Measurements from ENCODE around the gene SLC38A9.

The SLC38A9 gene

DNA sequence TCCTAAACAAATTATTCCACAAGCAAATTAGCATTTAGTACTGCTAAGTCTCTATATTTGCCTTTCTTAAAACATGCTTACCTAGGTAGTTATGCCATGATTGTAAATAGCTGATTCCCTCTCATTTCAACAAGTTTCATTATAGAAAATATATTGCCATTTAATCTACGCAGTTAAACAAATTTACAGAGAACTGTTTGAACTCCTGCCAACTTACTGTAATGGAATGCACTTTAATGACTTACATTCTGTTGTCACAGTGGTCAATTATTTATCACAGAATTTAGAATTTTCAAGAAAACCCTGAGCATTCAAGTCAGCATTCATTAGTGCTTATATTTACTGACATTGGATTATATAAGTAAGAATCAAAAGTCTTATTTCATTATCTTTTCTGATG, 19.6 kb downstream of the SLC38A9 start:
- no peaks in the 10 kb centered on the region for H3K36me3 ChIP-seq (replicated peaks; ENCODE audit: insufficient read depth, low read length)
- H3K4me3 ChIP-seq (ENCODE audit: low read length): no peak overlapping the region
- H2AFZ ChIP-seq (ENCODE audit: low read length): no peak overlapping the region
- H3K9ac ChIP-seq (ENCODE audit: low read length): no peak overlapping the region
- DNase-seq: no peak
- H4K20me1 ChIP-seq (ENCODE audit: insufficient read depth, low read length): no peaks in the 10 kb centered on the region
- H3K27me3 ChIP-seq (replicated peaks; ENCODE audit: insufficient read depth, low read length): no peaks in the 10 kb centered on the region
- no peaks in the 10 kb centered on the region for H3K79me2 ChIP-seq (ENCODE audit: low read length)
- H3K27ac ChIP-seq (ENCODE audit: low read length): no peak overlapping the region
- TF ChIP-seq, protein P1, sequence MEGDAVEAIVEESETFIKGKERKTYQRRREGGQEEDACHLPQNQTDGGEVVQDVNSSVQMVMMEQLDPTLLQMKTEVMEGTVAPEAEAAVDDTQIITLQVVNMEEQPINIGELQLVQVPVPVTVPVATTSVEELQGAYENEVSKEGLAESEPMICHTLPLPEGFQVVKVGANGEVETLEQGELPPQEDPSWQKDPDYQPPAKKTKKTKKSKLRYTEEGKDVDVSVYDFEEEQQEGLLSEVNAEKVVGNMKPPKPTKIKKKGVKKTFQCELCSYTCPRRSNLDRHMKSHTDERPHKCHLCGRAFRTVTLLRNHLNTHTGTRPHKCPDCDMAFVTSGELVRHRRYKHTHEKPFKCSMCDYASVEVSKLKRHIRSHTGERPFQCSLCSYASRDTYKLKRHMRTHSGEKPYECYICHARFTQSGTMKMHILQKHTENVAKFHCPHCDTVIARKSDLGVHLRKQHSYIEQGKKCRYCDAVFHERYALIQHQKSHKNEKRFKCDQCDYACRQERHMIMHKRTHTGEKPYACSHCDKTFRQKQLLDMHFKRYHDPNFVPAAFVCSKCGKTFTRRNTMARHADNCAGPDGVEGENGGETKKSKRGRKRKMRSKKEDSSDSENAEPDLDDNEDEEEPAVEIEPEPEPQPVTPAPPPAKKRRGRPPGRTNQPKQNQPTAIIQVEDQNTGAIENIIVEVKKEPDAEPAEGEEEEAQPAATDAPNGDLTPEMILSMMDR (IDR thresholded peaks at IDR 0.05; ENCODE audit: low read length): no peak
- no peak for TF ChIP-seq EZH2phosphoT487 (IDR thresholded peaks at IDR 0.05; ENCODE audit: low read length)
- TF ChIP-seq EZH2 (optimal IDR thresholded peaks at IDR 0.05; ENCODE audit: low read depth, low read length): no peak
- H3K4me1 ChIP-seq (ENCODE audit: low read length): no peaks in the 10 kb centered on the region
- no peak overlapping the region for H3K4me2 ChIP-seq (ENCODE audit: low read depth, low read length)
- no peaks in the 10 kb centered on the region for H3K9me3 ChIP-seq (replicated peaks; ENCODE audit: insufficient read depth, low read length)
- no peaks in the 10 kb centered on the region for H3F3A ChIP-seq (ENCODE audit: insufficient read depth, low read length)
- no peaks in the 10 kb centered on the region for H3K9me2 ChIP-seq (replicated peaks; ENCODE audit: insufficient read depth, low read length)

DNA sequence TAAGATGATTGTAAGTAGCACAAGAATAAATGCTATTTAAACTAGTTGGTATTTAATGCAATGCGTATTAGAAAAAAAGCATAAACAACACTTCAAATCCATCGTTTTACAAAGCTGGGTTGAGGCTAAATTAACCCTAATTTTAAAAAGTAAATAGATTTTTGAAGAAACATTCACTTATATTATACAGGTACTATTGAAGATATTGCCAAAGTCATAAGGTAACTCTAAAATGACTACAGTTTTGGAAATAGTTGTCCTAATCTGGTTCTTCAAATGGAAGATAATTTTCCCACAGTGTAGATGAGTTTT, 20.1 kb downstream of the SLC38A9 start:
- H3K79me2 ChIP-seq (ENCODE audit: low read length): no peaks in the 10 kb centered on the region
- H3K9me2 ChIP-seq (replicated peaks; ENCODE audit: insufficient read depth, low read length): no peaks in the 10 kb centered on the region
- no peak overlapping the region for H3K4me2 ChIP-seq (ENCODE audit: low read depth, low read length)
- H2AFZ ChIP-seq (ENCODE audit: low read length): no peak overlapping the region
- H3K9me3 ChIP-seq (replicated peaks; ENCODE audit: insufficient read depth, low read length): no peaks in the 10 kb centered on the region
- no peaks in the 10 kb centered on the region for H3K27me3 ChIP-seq (replicated peaks; ENCODE audit: insufficient read depth, low read length)
- H3K4me1 ChIP-seq (ENCODE audit: low read length): no peaks in the 10 kb centered on the region
- H3K9ac ChIP-seq (ENCODE audit: low read length): no peak overlapping the region
- no peaks in the 10 kb centered on the region for H3F3A ChIP-seq (ENCODE audit: insufficient read depth, low read length)
- H3K27ac ChIP-seq (ENCODE audit: low read length): no peak overlapping the region
- H3K36me3 ChIP-seq (replicated peaks; ENCODE audit: insufficient read depth, low read length): no peaks in the 10 kb centered on the region
- TF ChIP-seq EZH2phosphoT487 (IDR thresholded peaks at IDR 0.05; ENCODE audit: low read length) (no peak), EZH2 (optimal IDR thresholded peaks at IDR 0.05; ENCODE audit: low read depth, low read length) (no peak)
- TF ChIP-seq, protein P1 (IDR thresholded peaks at IDR 0.05; ENCODE audit: low read length): no peak
- no peak overlapping the region for H3K4me3 ChIP-seq (ENCODE audit: low read length)
- H4K20me1 ChIP-seq (ENCODE audit: insufficient read depth, low read length): no peaks in the 10 kb centered on the region
- no peak for DNase-seq

DNA sequence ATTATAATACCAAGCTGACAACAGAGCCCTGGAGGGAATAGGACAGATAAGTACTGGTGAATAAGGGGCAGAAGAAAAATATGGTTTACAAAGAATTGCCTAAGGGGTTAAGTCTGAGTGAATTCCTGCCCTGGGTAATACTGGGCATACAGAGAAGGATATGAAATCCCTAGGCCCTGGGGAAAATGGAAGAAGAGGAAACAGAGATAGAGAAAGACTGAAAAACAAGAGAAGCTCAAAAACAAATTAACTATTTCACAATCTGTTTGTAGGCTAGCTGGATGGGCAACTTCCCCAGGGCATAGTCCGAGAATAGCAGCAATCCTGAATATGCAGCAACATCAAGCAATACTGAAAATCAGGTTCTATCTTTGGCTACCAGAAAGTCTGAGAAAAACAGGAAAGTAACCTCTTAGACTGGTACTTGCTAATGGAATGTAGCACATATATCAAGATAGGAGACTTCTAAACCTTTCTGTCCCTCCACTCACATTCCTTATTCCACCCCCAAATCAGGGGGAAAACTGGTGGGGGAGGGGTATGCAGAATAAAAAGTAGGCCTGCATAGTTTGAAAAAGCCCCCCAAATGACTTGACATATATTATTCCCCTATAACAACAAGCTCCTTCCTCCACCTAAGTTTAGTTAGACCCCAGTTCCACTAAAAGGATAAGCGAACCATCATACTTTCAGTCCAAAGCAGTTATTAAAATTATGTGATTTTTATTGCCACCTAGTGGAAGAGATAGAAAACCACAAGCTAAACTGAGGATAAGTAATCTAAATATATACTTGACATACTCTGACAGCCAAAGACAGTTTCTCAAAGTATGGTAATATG, 20.6 kb downstream of the SLC38A9 start:
- no peaks in the 10 kb centered on the region for H3K36me3 ChIP-seq (replicated peaks; ENCODE audit: insufficient read depth, low read length)
- H3K9ac ChIP-seq (ENCODE audit: low read length): no peak overlapping the region
- no peak overlapping the region for H3K4me2 ChIP-seq (ENCODE audit: low read depth, low read length)
- H4K20me1 ChIP-seq (ENCODE audit: insufficient read depth, low read length): no peaks in the 10 kb centered on the region
- TF ChIP-seq EZH2phosphoT487 (IDR thresholded peaks at IDR 0.05; ENCODE audit: low read length): no peak
- TF ChIP-seq, protein P1 (IDR thresholded peaks at IDR 0.05; ENCODE audit: low read length): peak; percentile 66
- H3K79me2 ChIP-seq (ENCODE audit: low read length): no peaks in the 10 kb centered on the region
- no peaks in the 10 kb centered on the region for H3F3A ChIP-seq (ENCODE audit: insufficient read depth, low read length)
- no peaks in the 10 kb centered on the region for H3K27me3 ChIP-seq (replicated peaks; ENCODE audit: insufficient read depth, low read length)
- DNase-seq: peak; percentile 52
- no peak overlapping the region for H3K4me3 ChIP-seq (ENCODE audit: low read length)
- H3K27ac ChIP-seq (ENCODE audit: low read length): no peak overlapping the region
- H3K9me2 ChIP-seq (replicated peaks; ENCODE audit: insufficient read depth, low read length): no peaks in the 10 kb centered on the region
- no peak overlapping the region for H2AFZ ChIP-seq (ENCODE audit: low read length)
- no peaks in the 10 kb centered on the region for H3K4me1 ChIP-seq (ENCODE audit: low read length)
- H3K9me3 ChIP-seq (replicated peaks; ENCODE audit: insufficient read depth, low read length): no peaks in the 10 kb centered on the region
